HCT116 (cell line): ENCODE results near the gene SLC2A13.

Experiments used
- CEBPB ChIP-seq: IDR thresholded peaks from 2 replicates; pipeline ENCODE4 v1.6.1; 2012; ENCODE audit warnings: low read depth
- EZH2 ChIP-seq: fragments of 200-600 bp; sonication (generic); IDR thresholded peaks from 2 replicates; pipeline ENCODE4 v1.6.1; 2017; ENCODE audit warnings: antibody characterized with exemption, mixed run types
- POLR2A ChIP-seq: IDR thresholded peaks from 2 replicates; pipeline ENCODE4 v1.7.0; 2011; ENCODE audit warnings: borderline replicate concordance; ENCODE audit not compliant: insufficient read depth, insufficient read length; ENCODE audit errors: extremely low read depth
- RAD21 ChIP-seq: IDR thresholded peaks from 2 replicates; pipeline ENCODE4 v1.6.1; 2012; ENCODE audit warnings: low read depth, mild to moderate bottlenecking
- SRF ChIP-seq: IDR thresholded peaks from 2 replicates; pipeline ENCODE4 v1.6.1; 2012; ENCODE audit warnings: low read depth
- TF ChIP-seq, protein P1 (sequence below): IDR thresholded peaks from 2 replicates; pipeline ENCODE4 v1.6.1; 2012; ENCODE audit warnings: low read depth
- TF ChIP-seq, protein P2 (sequence below): IDR thresholded peaks from 2 replicates; pipeline ENCODE4 v1.6.1; 2012
- TF ChIP-seq, protein P3 (sequence below), 3 experiments: fragments of 200-600 bp in 1 of 3; sonication (generic) in 1 of 3; IDR thresholded peaks in 2 of 3; conservative IDR thresholded peaks in 1 of 3; 2 replicates each; pipeline ENCODE4 v1.5.1; 2012 to 2017; ENCODE audit warnings: low read depth in 2 of 3, low read length in 2 of 3, antibody characterized with exemption in 1 of 3, borderline replicate concordance in 1 of 3, control low read depth in 1 of 3, mild to moderate bottlenecking in 1 of 3, mixed read lengths in 1 of 3, mixed run types in 1 of 3, moderate library complexity in 1 of 3; ENCODE audit not compliant: insufficient read depth in 1 of 3
- TF ChIP-seq, protein P4 (sequence below): IDR thresholded peaks from 2 replicates; pipeline ENCODE4 v1.6.1; 2012

DNA sequence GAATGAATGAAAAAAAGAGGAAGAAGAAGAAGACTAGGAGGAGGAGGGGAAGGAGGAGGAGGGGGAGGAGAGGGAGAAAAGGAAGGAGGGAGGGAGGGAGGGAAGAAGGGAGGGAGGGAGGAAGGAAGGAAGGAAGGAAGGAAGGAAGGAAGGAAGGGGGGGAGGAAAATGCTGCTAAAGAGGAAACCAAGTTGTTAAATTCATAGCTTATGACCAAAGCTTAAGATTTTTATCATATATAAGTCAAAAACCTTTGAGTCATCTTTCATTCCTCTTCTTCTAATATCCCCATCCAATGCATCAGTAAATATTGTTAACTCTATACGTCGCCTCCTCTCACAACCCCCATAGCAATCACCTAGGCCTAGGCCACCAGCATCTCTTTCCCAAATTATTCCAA is 117.3 kb downstream of the SLC2A13 start:
- no peak for TF ChIP-seq POLR2A
- TF ChIP-seq, protein P1, sequence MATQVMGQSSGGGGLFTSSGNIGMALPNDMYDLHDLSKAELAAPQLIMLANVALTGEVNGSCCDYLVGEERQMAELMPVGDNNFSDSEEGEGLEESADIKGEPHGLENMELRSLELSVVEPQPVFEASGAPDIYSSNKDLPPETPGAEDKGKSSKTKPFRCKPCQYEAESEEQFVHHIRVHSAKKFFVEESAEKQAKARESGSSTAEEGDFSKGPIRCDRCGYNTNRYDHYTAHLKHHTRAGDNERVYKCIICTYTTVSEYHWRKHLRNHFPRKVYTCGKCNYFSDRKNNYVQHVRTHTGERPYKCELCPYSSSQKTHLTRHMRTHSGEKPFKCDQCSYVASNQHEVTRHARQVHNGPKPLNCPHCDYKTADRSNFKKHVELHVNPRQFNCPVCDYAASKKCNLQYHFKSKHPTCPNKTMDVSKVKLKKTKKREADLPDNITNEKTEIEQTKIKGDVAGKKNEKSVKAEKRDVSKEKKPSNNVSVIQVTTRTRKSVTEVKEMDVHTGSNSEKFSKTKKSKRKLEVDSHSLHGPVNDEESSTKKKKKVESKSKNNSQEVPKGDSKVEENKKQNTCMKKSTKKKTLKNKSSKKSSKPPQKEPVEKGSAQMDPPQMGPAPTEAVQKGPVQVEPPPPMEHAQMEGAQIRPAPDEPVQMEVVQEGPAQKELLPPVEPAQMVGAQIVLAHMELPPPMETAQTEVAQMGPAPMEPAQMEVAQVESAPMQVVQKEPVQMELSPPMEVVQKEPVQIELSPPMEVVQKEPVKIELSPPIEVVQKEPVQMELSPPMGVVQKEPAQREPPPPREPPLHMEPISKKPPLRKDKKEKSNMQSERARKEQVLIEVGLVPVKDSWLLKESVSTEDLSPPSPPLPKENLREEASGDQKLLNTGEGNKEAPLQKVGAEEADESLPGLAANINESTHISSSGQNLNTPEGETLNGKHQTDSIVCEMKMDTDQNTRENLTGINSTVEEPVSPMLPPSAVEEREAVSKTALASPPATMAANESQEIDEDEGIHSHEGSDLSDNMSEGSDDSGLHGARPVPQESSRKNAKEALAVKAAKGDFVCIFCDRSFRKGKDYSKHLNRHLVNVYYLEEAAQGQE, result no peak
- no peak for TF ChIP-seq SRF
- TF ChIP-seq, protein P2, sequence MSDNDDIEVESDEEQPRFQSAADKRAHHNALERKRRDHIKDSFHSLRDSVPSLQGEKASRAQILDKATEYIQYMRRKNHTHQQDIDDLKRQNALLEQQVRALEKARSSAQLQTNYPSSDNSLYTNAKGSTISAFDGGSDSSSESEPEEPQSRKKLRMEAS, result no peak
- TF ChIP-seq EZH2, result no peak
- TF ChIP-seq, protein P3, sequence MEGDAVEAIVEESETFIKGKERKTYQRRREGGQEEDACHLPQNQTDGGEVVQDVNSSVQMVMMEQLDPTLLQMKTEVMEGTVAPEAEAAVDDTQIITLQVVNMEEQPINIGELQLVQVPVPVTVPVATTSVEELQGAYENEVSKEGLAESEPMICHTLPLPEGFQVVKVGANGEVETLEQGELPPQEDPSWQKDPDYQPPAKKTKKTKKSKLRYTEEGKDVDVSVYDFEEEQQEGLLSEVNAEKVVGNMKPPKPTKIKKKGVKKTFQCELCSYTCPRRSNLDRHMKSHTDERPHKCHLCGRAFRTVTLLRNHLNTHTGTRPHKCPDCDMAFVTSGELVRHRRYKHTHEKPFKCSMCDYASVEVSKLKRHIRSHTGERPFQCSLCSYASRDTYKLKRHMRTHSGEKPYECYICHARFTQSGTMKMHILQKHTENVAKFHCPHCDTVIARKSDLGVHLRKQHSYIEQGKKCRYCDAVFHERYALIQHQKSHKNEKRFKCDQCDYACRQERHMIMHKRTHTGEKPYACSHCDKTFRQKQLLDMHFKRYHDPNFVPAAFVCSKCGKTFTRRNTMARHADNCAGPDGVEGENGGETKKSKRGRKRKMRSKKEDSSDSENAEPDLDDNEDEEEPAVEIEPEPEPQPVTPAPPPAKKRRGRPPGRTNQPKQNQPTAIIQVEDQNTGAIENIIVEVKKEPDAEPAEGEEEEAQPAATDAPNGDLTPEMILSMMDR (IDR thresholded peaks at IDR 0.05 in 2 of 3, conservative IDR thresholded peaks at IDR 0.05 in 1 of 3; ENCODE audit: borderline replicate concordance in 1 of 3, insufficient read depth in 1 of 3, low read depth in 2 of 3, low read length in 2 of 3), result no peak
- TF ChIP-seq CEBPB, result no peak
- TF ChIP-seq, protein P4, sequence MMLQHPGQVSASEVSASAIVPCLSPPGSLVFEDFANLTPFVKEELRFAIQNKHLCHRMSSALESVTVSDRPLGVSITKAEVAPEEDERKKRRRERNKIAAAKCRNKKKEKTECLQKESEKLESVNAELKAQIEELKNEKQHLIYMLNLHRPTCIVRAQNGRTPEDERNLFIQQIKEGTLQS, result no peak
- TF ChIP-seq RAD21, result no peak
